Measurements from ENCODE around the gene MINDY4B. TPM values are rescaled to one million over a fixed set of nuclear protein-coding genes. Genes with fewer than 3 reads are reported as not detected.

Gene MINDY4B
- total RNA-seq, 1 donor from 2014 or later, result not detected

DNA sequence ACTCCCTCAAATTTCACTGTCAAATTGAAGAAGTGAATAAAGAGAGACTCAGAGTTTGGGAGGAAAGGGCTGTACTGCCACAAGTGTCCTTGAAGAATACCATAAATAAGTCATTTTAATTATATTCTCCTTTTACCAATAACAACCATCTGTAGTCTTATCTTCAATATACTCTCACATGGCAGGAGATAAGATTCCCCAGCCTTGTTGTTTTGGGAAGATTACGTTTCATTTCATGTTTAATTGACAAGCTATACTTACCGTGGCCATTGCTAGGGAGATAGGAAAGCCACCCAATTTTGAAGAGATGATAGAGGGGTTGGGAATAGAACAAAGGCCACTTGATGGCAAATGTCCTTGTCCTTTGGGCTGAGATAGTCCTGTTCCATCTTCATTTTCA is 2.3 kb downstream of the MINDY4B start:
- peaks cover 0 to 5% (median 0%) of the 10 kb centered on the region in 3 donors for H3K27me3 ChIP-seq (ENCODE audit: control insufficient read depth in 3 of 3, insufficient read depth in 3 of 3, low read length in 3 of 3)
- H3K36me3 ChIP-seq (ENCODE audit: control insufficient read depth in 3 of 3, insufficient read depth in 3 of 3, low read length in 3 of 3), result no peaks in the 10 kb centered on the region
- H3K27ac ChIP-seq (ENCODE audit: low read depth, low read length), result no peak overlapping the region
- H3K9me3 ChIP-seq (ENCODE audit: control insufficient read depth in 3 of 3, low read length in 3 of 3), result peaks cover 0 to 2% (median 0%) of the 10 kb centered on the region in 3 donors
- no peak overlapping the region for H3K9ac ChIP-seq (ENCODE audit: low read depth in 1 of 3, low read length in 3 of 3)
- no peak overlapping the region for H3K4me3 ChIP-seq (ENCODE audit: low read length in 3 of 3)
- H3K4me1 ChIP-seq (ENCODE audit: control insufficient read depth in 3 of 3, insufficient read depth in 3 of 3, low read length in 3 of 3), result no peaks in the 10 kb centered on the region

DNA sequence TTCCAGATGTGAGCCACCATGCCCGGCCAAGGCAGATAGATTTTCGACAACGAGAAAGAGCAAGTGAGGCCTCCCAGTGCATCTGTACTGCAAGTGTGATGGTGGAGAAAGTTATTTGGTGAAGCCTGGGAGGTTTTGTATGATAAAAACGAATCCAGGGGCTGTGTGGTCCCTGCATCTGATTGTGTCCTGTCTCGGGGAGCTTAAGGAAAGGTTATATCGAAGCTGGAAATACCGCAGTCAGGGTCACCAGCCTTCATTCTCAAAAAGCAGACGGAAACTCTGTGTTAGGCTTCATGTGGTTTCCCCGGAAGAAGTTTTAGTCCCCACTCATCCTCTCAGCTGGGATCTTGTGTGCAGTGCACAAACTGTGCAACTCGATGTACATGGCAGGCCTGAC is 3.4 kb downstream of the MINDY4B start:
- no peaks in the 10 kb centered on the region for H3K9me3 ChIP-seq (ENCODE audit: control insufficient read depth in 3 of 3, low read length in 3 of 3)
- H3K4me1 ChIP-seq (ENCODE audit: control insufficient read depth in 3 of 3, insufficient read depth in 3 of 3, low read length in 3 of 3), result no peaks in the 10 kb centered on the region

DNA sequence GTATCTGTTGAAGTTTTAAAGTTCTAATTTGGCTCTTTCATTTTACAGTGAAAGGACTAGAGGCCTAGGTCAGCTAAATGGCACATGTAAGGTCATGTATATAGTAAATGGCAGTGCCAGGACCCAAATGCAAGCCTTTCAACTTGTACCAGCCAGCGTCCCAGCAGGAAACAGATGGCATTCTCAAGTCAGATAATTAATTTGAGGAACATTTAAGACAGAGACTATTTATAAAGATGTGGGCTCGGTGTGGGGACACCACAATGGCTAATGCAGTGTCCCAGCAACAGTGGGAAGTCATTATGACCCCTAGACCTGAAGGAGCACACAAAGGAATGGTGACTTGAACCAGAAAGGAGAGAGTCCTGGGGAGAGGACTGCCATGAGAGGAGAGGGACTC is 6.1 kb downstream of the MINDY4B start:
- no peak overlapping the region for H3K9ac ChIP-seq (ENCODE audit: low read depth in 1 of 3, low read length in 3 of 3)
- H3K4me3 ChIP-seq (ENCODE audit: low read length in 3 of 3), result no peak overlapping the region
- no peaks in the 10 kb centered on the region for H3K9me3 ChIP-seq (ENCODE audit: control insufficient read depth in 3 of 3, low read length in 3 of 3)
- peaks cover 0 to 10% (median 0%) of the 10 kb centered on the region in 3 donors for H3K27me3 ChIP-seq (ENCODE audit: control insufficient read depth in 3 of 3, insufficient read depth in 3 of 3, low read length in 3 of 3)
- no peak overlapping the region for H3K27ac ChIP-seq (ENCODE audit: low read depth, low read length)
- H3K36me3 ChIP-seq (ENCODE audit: control insufficient read depth in 3 of 3, insufficient read depth in 3 of 3, low read length in 3 of 3), result no peaks in the 10 kb centered on the region
- no peaks in the 10 kb centered on the region for H3K4me1 ChIP-seq (ENCODE audit: control insufficient read depth in 3 of 3, insufficient read depth in 3 of 3, low read length in 3 of 3)

More for the DNA sequence above, 3.4 kb downstream of the MINDY4B start:
- Histone ChIP-seq H3K27ac (ENCODE audit: low read depth, low read length) (no peak overlapping the region), H3K9ac (ENCODE audit: low read depth in 1 of 3, low read length in 3 of 3) (no peak overlapping the region), H3K36me3 (ENCODE audit: control insufficient read depth in 3 of 3, insufficient read depth in 3 of 3, low read length in 3 of 3) (no peaks in the 10 kb centered on the region), H3K27me3 (ENCODE audit: control insufficient read depth in 3 of 3, insufficient read depth in 3 of 3, low read length in 3 of 3) (peaks cover 0 to 7% (median 0%) of the 10 kb centered on the region in 3 donors), H3K4me3 (ENCODE audit: low read length in 3 of 3) (no peak overlapping the region)

DNA sequence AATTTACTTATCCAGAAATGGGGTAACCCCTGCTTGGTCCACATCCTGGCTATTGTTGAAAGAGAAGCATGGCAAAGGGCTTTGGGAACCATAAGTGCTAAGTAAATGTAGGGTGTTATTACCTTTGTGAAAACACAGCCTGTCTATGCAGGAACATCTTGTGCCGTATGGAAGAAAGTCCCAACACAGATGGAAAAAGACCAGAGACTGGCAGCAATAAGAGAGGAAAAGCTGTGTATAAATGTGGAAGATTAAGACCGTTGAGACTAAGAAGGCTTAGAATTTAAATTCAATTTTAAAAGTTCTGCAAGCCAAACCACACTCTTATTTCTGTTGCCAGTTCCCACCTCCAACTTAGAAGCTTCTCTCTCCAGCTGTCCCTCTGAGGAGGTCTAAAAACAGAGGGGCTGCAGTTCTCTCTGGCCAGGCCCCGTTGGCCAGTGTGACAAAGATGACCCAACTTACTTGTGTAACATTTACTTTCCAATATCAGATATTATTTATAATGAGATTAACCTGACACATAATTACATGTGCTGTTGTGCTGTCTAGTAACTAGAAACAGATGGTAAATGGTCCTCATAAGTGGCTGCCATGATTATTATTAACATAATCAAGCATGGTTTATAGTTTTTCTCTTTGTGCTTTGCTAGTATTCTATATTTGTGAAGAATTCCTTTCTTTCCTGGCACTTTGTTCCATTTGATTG is 7.0 kb downstream of the MINDY4B start:
- H3K9ac ChIP-seq (ENCODE audit: low read depth in 1 of 3, low read length in 3 of 3), result no peak overlapping the region
- H3K27ac ChIP-seq (ENCODE audit: low read depth, low read length), result no peak overlapping the region
- H3K4me1 ChIP-seq (ENCODE audit: control insufficient read depth in 3 of 3, insufficient read depth in 3 of 3, low read length in 3 of 3), result no peaks in the 10 kb centered on the region
- H3K27me3 ChIP-seq (ENCODE audit: control insufficient read depth in 3 of 3, insufficient read depth in 3 of 3, low read length in 3 of 3), result peaks cover 0 to 10% (median 0%) of the 10 kb centered on the region in 3 donors
- H3K4me3 ChIP-seq (ENCODE audit: low read length in 3 of 3), result no peak overlapping the region
- no peaks in the 10 kb centered on the region for H3K36me3 ChIP-seq (ENCODE audit: control insufficient read depth in 3 of 3, insufficient read depth in 3 of 3, low read length in 3 of 3)
- H3K9me3 ChIP-seq (ENCODE audit: control insufficient read depth in 3 of 3, low read length in 3 of 3), result no peaks in the 10 kb centered on the region

DNA sequence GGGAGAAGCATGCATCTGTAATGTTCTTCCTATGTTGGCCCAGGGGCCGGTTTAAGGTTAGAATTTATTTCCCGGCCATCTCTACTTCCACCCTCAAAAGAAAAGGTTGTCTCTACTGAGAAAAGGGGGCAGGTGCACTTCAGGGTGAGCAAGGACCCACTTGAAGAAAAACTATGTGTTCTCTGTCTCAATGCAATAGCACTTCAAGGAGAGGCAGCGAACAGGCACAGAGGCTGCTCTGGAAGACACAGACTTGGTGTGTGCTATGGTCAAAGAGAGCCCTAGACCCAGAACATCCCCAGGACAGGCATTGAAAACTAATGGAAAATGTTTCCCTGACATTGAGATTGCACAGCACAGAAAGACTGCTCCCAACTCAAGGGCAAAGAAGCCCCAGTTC is 7.6 kb downstream of the MINDY4B start:
- no peak overlapping the region for H3K4me3 ChIP-seq (ENCODE audit: low read length in 3 of 3)
- no peak overlapping the region for H3K27ac ChIP-seq (ENCODE audit: low read depth, low read length)
- H3K4me1 ChIP-seq (ENCODE audit: control insufficient read depth in 3 of 3, insufficient read depth in 3 of 3, low read length in 3 of 3), result no peaks in the 10 kb centered on the region
- no peak overlapping the region for H3K9ac ChIP-seq (ENCODE audit: low read depth in 1 of 3, low read length in 3 of 3)
- no peaks in the 10 kb centered on the region for H3K36me3 ChIP-seq (ENCODE audit: control insufficient read depth in 3 of 3, insufficient read depth in 3 of 3, low read length in 3 of 3)
- H3K9me3 ChIP-seq (ENCODE audit: control insufficient read depth in 3 of 3, low read length in 3 of 3), result no peaks in the 10 kb centered on the region
- H3K27me3 ChIP-seq (ENCODE audit: control insufficient read depth in 3 of 3, insufficient read depth in 3 of 3, low read length in 3 of 3), result peaks cover 0 to 10% (median 0%) of the 10 kb centered on the region in 3 donors

DNA sequence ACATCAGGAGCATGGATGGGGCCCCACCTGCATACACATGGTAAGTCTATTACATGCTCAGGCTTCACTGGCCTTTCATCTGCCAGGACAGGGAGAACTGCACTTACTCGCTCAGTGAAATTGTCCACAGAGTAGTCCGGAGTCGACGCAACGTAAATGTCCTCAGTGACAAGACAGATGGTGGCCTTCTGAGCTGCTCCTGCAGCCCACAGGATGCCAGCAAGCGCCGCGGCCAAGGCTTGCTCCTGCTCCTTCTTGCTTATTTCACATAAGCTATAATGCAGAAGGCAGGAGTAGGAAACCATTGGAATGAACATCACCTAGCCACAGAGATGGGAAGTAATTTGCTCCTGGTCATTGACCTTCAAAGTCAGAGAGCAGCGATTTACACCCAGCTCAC is 14.4 kb downstream of the MINDY4B start:
- no peak overlapping the region for H3K4me3 ChIP-seq (ENCODE audit: low read length in 3 of 3)

DNA sequence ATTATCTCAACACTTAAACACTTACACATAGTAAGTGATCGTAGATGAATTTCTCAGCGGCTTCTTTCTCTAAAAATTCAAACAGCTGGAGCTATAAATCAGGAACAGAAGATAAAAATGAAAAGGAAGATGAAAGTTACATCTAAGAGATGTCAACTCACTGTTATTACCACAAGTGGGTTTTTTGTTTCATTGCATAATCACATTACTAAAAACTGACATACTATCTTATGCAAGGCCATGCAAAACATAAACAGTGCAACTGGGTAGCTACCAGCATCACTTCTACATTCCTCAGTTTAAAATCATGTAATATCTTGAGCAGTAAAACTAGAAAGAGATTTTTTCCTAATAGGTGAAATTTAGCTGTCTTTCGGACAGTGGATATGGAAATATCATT is 14.9 kb downstream of the MINDY4B start:
- Histone ChIP-seq H3K4me3 (ENCODE audit: low read length in 3 of 3) (no peak overlapping the region), H3K27me3 (ENCODE audit: control insufficient read depth in 3 of 3, insufficient read depth in 3 of 3, low read length in 3 of 3) (peaks cover 0 to 3% (median 0%) of the 10 kb centered on the region in 3 donors), H3K4me1 (ENCODE audit: control insufficient read depth in 3 of 3, insufficient read depth in 3 of 3, low read length in 3 of 3) (no peaks in the 10 kb centered on the region), H3K27ac (ENCODE audit: low read depth, low read length) (no peak overlapping the region), H3K9me3 (ENCODE audit: control insufficient read depth in 3 of 3, low read length in 3 of 3) (no peaks in the 10 kb centered on the region), H3K36me3 (ENCODE audit: control insufficient read depth in 3 of 3, insufficient read depth in 3 of 3, low read length in 3 of 3) (no peaks in the 10 kb centered on the region), H3K9ac (ENCODE audit: low read depth in 1 of 3, low read length in 3 of 3) (no peak overlapping the region)

More for the DNA sequence above, 14.4 kb downstream of the MINDY4B start:
- Histone ChIP-seq H3K36me3 (ENCODE audit: control insufficient read depth in 3 of 3, insufficient read depth in 3 of 3, low read length in 3 of 3) (no peaks in the 10 kb centered on the region), H3K9me3 (ENCODE audit: control insufficient read depth in 3 of 3, low read length in 3 of 3) (no peaks in the 10 kb centered on the region), H3K27me3 (ENCODE audit: control insufficient read depth in 3 of 3, insufficient read depth in 3 of 3, low read length in 3 of 3) (peaks cover 0 to 3% (median 0%) of the 10 kb centered on the region in 3 donors), H3K27ac (ENCODE audit: low read depth, low read length) (no peak overlapping the region), H3K4me1 (ENCODE audit: control insufficient read depth in 3 of 3, insufficient read depth in 3 of 3, low read length in 3 of 3) (no peaks in the 10 kb centered on the region), H3K9ac (ENCODE audit: low read depth in 1 of 3, low read length in 3 of 3) (no peak overlapping the region)

DNA sequence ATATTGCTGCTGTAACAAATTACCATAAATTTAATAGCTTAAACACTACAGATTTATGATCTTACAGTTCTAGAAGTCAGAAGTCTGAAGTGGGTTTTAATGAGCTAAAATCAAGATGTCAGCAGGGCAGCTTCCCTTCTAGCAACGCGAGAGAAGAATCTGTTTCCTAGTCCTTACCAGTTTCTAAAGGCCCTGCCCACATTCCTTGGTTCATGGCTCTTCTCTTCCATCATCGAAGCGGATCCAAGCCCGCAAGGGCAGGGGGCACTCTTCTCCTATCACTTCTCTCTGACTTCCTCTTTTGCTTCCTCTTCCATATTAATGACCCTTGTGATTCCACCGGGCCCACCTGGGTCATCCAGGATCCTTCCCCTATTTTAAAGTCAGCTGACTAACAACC is 16.1 kb downstream of the MINDY4B start:
- Histone ChIP-seq H3K9ac (ENCODE audit: low read depth in 1 of 3, low read length in 3 of 3) (no peak overlapping the region), H3K9me3 (ENCODE audit: control insufficient read depth in 3 of 3, low read length in 3 of 3) (no peaks in the 10 kb centered on the region), H3K4me3 (ENCODE audit: low read length in 3 of 3) (no peak overlapping the region), H3K36me3 (ENCODE audit: control insufficient read depth in 3 of 3, insufficient read depth in 3 of 3, low read length in 3 of 3) (no peaks in the 10 kb centered on the region), H3K27me3 (ENCODE audit: control insufficient read depth in 3 of 3, insufficient read depth in 3 of 3, low read length in 3 of 3) (peaks cover 0 to under 1% (median 0%) of the 10 kb centered on the region in 3 donors), H3K4me1 (ENCODE audit: control insufficient read depth in 3 of 3, insufficient read depth in 3 of 3, low read length in 3 of 3) (no peaks in the 10 kb centered on the region), H3K27ac (ENCODE audit: low read depth, low read length) (no peak overlapping the region)

DNA sequence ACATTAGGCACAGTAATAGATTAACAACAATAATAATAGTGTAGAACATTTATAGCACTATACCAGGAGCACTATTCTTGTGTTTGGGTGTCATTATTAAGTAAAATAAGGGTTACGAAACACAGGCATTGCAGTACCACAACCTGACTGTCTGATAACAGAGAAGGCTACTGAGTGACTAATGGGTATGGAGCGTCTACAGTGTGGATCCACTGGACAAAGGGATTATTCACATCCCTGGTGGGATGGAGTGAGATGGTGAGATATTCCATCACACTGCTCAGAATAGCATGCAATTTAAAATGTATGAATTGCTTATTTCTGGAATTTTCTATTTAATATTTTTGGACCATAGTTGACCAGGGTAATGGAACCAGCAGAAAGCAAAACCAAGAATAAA is 18.2 kb downstream of the MINDY4B start:
- Histone ChIP-seq H3K9me3 (ENCODE audit: control insufficient read depth in 3 of 3, low read length in 3 of 3) (no peaks in the 10 kb centered on the region), H3K4me1 (ENCODE audit: control insufficient read depth in 3 of 3, insufficient read depth in 3 of 3, low read length in 3 of 3) (no peaks in the 10 kb centered on the region), H3K27ac (ENCODE audit: low read depth, low read length) (no peak overlapping the region), H3K36me3 (ENCODE audit: control insufficient read depth in 3 of 3, insufficient read depth in 3 of 3, low read length in 3 of 3) (no peaks in the 10 kb centered on the region), H3K27me3 (ENCODE audit: control insufficient read depth in 3 of 3, insufficient read depth in 3 of 3, low read length in 3 of 3) (peaks cover 0 to 7% (median 5%) of the 10 kb centered on the region in 3 donors), H3K4me3 (ENCODE audit: low read length in 3 of 3) (no peak overlapping the region), H3K9ac (ENCODE audit: low read depth in 1 of 3, low read length in 3 of 3) (no peak overlapping the region)

DNA sequence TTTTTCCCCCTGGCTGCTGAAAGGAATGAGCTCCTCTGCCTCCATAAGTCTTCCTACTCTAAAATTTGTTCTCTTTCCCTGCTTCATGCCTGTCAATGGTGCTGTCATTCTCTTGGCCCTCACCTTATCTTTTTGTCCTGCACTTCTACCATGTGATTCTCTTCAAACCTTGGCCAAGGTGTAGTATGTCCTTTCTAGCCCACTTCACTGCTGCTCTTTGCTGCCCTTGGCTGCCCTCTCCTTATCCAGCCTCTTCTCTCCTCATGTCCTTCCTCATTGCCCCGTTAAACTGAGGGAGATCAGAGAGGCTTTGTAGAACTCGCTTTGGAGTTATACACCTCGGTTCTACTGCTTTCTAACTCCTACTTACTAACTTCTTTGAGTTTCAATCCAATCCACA is 19.7 kb downstream of the MINDY4B start:
- Histone ChIP-seq H3K9ac (ENCODE audit: low read depth in 1 of 3, low read length in 3 of 3) (no peak overlapping the region), H3K4me3 (ENCODE audit: low read length in 3 of 3) (no peak overlapping the region), H3K27me3 (ENCODE audit: control insufficient read depth in 3 of 3, insufficient read depth in 3 of 3, low read length in 3 of 3) (peaks cover 0 to 7% (median 5%) of the 10 kb centered on the region in 3 donors), H3K9me3 (ENCODE audit: control insufficient read depth in 3 of 3, low read length in 3 of 3) (no peaks in the 10 kb centered on the region), H3K27ac (ENCODE audit: low read depth, low read length) (no peak overlapping the region), H3K4me1 (ENCODE audit: control insufficient read depth in 3 of 3, insufficient read depth in 3 of 3, low read length in 3 of 3) (no peaks in the 10 kb centered on the region), H3K36me3 (ENCODE audit: control insufficient read depth in 3 of 3, insufficient read depth in 3 of 3, low read length in 3 of 3) (no peaks in the 10 kb centered on the region)

All from skeletal muscle tissue (tissue), 4 donors.